IMR-90 (cell line): ENCODE measurements around the gene MFRP.

Experiments used
- BHLHE40 ChIP-seq: fragments of 150-350 bp; IDR thresholded peaks from 2 replicates; pipeline ENCODE4 v1.6.1; 2016; ENCODE audit warnings: mild to moderate bottlenecking, low read depth, low read length
- FOS ChIP-seq: fragments of 150-350 bp; IDR thresholded peaks from 2 replicates; pipeline ENCODE4 v1.6.1; 2016; ENCODE audit warnings: low read depth, low read length
- NFE2L2 ChIP-seq: fragments of 150-350 bp; IDR thresholded peaks from 2 replicates; pipeline ENCODE4 v1.6.1; 2016; ENCODE audit warnings: low read depth, mild to moderate bottlenecking, low read length
- POLR2A ChIP-seq: IDR thresholded peaks from 2 replicates; pipeline ENCODE4 v1.6.1; 2012; ENCODE audit warnings: mild to moderate bottlenecking, low read depth, low read length
- RAD21 ChIP-seq: IDR thresholded peaks from 2 replicates; pipeline ENCODE4 v1.6.1; 2012; ENCODE audit warnings: low read length, improper control_type of control experiment
- RCOR1 ChIP-seq: IDR thresholded peaks from 2 replicates; pipeline ENCODE4 v1.6.1; 2012; ENCODE audit warnings: mild to moderate bottlenecking, low read length, improper control_type of control experiment; ENCODE audit not compliant: insufficient replicate concordance
- TF ChIP-seq, protein P1 (sequence below): conservative IDR thresholded peaks from 2 replicates; pipeline ENCODE4 v1.5.1; 2012; ENCODE audit warnings: mild to moderate bottlenecking, low read depth, low read length, improper control_type of control experiment

GRCh38 chr11:119373059-119373920 is 26.8 kb upstream of the MFRP start:
- TF ChIP-seq FOS = no peak
- TF ChIP-seq, protein P1, sequence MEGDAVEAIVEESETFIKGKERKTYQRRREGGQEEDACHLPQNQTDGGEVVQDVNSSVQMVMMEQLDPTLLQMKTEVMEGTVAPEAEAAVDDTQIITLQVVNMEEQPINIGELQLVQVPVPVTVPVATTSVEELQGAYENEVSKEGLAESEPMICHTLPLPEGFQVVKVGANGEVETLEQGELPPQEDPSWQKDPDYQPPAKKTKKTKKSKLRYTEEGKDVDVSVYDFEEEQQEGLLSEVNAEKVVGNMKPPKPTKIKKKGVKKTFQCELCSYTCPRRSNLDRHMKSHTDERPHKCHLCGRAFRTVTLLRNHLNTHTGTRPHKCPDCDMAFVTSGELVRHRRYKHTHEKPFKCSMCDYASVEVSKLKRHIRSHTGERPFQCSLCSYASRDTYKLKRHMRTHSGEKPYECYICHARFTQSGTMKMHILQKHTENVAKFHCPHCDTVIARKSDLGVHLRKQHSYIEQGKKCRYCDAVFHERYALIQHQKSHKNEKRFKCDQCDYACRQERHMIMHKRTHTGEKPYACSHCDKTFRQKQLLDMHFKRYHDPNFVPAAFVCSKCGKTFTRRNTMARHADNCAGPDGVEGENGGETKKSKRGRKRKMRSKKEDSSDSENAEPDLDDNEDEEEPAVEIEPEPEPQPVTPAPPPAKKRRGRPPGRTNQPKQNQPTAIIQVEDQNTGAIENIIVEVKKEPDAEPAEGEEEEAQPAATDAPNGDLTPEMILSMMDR = no peak
- no peak for TF ChIP-seq POLR2A
- TF ChIP-seq RAD21 = no peak
- no peak for TF ChIP-seq NFE2L2
- no peak for TF ChIP-seq BHLHE40
- no peak for TF ChIP-seq RCOR1
